GM06990 (cell line): ENCODE measurements around the gene CCDC97.

ENCODE experiments used
- DNase-seq: peaks from one replicate; pipeline ENCODE4 v3.0.0-alpha.2; 2011; ENCODE audit not compliant: insufficient read length; ENCODE audit errors: extremely low read depth
- H3K27me3 ChIP-seq: replicated peaks from 2 replicates; pipeline ENCODE4 v1.6.0; 2011; ENCODE audit warnings: low read length; ENCODE audit not compliant: control insufficient read depth, insufficient read depth
- H3K36me3 ChIP-seq: 2 replicates; pipeline ENCODE4 v1.5.1; 2011; ENCODE audit warnings: low read length; ENCODE audit not compliant: control insufficient read depth, insufficient read depth
- H3K4me3 ChIP-seq: replicated peaks from 2 replicates; pipeline ENCODE4 v1.5.1; 2011; ENCODE audit warnings: low read depth, mild to moderate bottlenecking, control low read depth, low read length
- TF ChIP-seq, protein P1 (sequence below): IDR thresholded peaks from 2 replicates; pipeline ENCODE4 v1.5.1; 2011; ENCODE audit warnings: low read length, control low read depth, mild to moderate bottlenecking, inconsistent platforms; ENCODE audit not compliant: insufficient read depth, poor library complexity, severe bottlenecking

Gene CCDC97

GRCh38 chr19:41355035-41355434, 45.1 kb downstream of the CCDC97 start:
- TF ChIP-seq, protein P1, sequence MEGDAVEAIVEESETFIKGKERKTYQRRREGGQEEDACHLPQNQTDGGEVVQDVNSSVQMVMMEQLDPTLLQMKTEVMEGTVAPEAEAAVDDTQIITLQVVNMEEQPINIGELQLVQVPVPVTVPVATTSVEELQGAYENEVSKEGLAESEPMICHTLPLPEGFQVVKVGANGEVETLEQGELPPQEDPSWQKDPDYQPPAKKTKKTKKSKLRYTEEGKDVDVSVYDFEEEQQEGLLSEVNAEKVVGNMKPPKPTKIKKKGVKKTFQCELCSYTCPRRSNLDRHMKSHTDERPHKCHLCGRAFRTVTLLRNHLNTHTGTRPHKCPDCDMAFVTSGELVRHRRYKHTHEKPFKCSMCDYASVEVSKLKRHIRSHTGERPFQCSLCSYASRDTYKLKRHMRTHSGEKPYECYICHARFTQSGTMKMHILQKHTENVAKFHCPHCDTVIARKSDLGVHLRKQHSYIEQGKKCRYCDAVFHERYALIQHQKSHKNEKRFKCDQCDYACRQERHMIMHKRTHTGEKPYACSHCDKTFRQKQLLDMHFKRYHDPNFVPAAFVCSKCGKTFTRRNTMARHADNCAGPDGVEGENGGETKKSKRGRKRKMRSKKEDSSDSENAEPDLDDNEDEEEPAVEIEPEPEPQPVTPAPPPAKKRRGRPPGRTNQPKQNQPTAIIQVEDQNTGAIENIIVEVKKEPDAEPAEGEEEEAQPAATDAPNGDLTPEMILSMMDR = no peak
- no peaks in the 10 kb centered on the region for H3K27me3 ChIP-seq
- no peaks in the 10 kb centered on the region for H3K36me3 ChIP-seq
- DNase-seq = no peak
- H3K4me3 ChIP-seq = no peak overlapping the region

DNA sequence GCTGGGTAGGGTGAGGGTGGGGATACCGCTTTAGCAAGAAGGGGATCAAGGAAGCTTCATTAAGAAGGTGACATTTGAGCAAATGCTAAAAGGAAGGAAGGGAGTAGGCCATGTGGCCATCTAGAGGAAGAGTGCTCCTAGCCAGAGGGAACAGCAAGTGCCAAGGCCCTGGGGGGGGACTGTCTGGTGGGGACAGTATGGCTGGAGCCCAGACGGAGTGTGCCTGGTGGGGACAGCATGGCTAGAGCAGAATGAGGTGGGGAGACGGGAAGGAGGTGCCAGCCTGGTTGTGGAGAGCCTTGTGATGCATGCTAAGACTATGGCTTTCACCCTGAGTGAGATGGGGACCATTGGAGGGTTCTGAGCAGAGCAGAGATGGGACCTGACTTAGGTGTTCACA, 45.8 kb downstream of the CCDC97 start:
- H3K4me3 ChIP-seq = no peak overlapping the region
- DNase-seq = no peak
- H3K36me3 ChIP-seq = no peaks in the 10 kb centered on the region
- no peaks in the 10 kb centered on the region for H3K27me3 ChIP-seq
- TF ChIP-seq, protein P1 = no peak

GRCh38 chr19:41356984-41357739, 47.2 kb downstream of the CCDC97 start:
- no peak overlapping the region for H3K4me3 ChIP-seq
- DNase-seq = no peak
- TF ChIP-seq, protein P1 = no peak
- no peaks in the 10 kb centered on the region for H3K27me3 ChIP-seq
- no peaks in the 10 kb centered on the region for H3K36me3 ChIP-seq

DNA sequence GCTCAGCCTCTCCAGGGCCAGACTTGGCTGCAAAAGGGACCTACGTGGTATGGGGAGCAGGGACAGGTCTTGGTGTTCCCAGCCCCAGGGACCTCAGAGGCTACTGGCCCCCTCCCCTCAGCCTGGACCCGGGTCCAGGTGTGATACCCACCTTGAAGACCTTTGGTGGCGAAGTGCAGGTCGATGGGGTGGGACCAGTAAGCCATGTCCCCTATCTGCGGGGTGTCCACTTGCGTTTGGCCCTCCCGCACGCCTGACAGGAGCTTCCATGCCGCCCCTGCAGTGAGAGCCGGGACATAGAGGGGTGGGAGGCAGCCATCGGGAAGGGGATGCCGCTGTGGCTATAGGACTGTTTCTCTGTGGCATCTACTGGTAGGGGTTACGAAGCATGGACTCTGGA, 47.8 kb downstream of the CCDC97 start:
- TF ChIP-seq, protein P1 = no peak
- Histone ChIP-seq H3K36me3 (no peaks in the 10 kb centered on the region), H3K27me3 (no peaks in the 10 kb centered on the region), H3K4me3 (no peak overlapping the region)
- no peak for DNase-seq

DNA sequence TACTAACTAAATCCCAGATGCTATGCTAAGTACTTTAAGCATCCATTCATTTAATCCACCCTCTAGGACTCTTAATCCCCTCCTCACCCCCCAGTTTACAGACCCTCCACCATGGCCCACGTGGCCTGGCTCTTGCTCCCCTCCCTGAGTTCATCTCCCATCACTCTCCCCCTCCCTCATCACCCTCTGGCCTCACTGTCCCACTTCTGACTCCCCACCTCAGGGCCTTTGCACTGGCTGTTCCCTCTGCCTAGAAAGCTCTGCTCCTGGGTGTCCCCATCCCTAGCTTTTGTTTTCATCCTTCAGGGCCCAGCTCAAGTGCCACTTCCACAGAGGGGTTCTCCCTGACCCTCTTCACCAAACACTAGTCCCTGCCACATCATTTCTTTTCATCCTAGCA, 49.8 kb downstream of the CCDC97 start:
- Histone ChIP-seq H3K4me3 (no peak overlapping the region), H3K36me3 (no peaks in the 10 kb centered on the region), H3K27me3 (no peaks in the 10 kb centered on the region)
- no peak for DNase-seq
- TF ChIP-seq, protein P1 = no peak
